Ishikawa (cell line): Measurements from ENCODE around the gene PKNOX2.

ENCODE experiments used
- CEBPB ChIP-seq: IDR thresholded peaks from 2 replicates; pipeline ENCODE4 v1.6.1; 2012
- CREB1 ChIP-seq: IDR thresholded peaks from 2 replicates; pipeline ENCODE4 v1.6.1; 2012; ENCODE audit warnings: low read depth
- EGR1 ChIP-seq: IDR thresholded peaks from 2 replicates; pipeline ENCODE4 v1.6.1; 2012
- EP300 ChIP-seq: IDR thresholded peaks from 2 replicates; pipeline ENCODE4 v1.6.1; 2012; ENCODE audit warnings: borderline replicate concordance
- NFIC ChIP-seq: IDR thresholded peaks from 2 replicates; pipeline ENCODE4 v1.6.1; 2012
- RAD21 ChIP-seq: IDR thresholded peaks from 2 replicates; pipeline ENCODE4 v1.6.1; 2012; ENCODE audit warnings: low read depth
- TAF1 ChIP-seq: IDR thresholded peaks from 2 replicates; pipeline ENCODE4 v1.6.1; 2012; ENCODE audit warnings: low read depth, mild to moderate bottlenecking
- TCF12 ChIP-seq: IDR thresholded peaks from 2 replicates; pipeline ENCODE4 v1.6.1; 2012; ENCODE audit warnings: low read depth
- TEAD4 ChIP-seq: IDR thresholded peaks from 2 replicates; pipeline ENCODE4 v1.6.1; 2012
- YY1 ChIP-seq: IDR thresholded peaks from 2 replicates; pipeline ENCODE4 v1.6.1; 2012; ENCODE audit warnings: low read depth
- TF ChIP-seq, protein P1 (sequence below): IDR thresholded peaks from 2 replicates; pipeline ENCODE4 v1.6.1; 2012
- TF ChIP-seq, protein P2 (sequence below): IDR thresholded peaks from 2 replicates; pipeline ENCODE4 v1.6.1; 2012; ENCODE audit warnings: low read depth, mild to moderate bottlenecking

DNA sequence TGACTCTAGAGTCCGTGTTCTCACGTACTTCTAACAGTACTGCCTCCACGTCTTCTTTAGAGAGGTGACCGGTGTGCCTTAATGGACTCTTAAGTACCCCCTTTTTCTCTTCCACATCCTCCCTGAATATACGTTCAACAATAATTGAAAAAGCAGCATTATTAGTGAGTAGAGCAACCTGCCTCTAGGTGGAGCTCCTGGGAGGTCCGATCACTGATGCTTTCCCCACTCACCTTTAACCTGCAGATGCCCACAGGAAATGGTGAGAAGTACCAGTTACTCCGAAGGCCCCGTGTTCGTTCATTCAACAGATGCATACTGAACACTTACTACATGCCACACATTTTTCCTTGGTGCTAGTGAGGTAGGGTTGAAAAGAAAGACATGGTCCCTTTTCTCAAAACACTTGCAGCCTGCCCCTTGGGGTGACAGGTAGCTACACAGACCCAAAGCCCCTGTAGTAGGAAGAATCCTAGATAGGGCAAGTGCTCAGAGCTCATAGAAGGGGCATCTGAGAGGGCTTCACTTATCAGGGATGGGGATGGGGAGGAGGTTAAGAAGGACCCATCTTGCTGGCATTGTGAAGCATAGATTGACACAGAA lies 258.8 kb downstream of the PKNOX2 start:
- TF ChIP-seq RAD21: peak; percentile 29; the same call in 1 of the 2 replicates
- TF ChIP-seq CREB1: no peak
- no peak for TF ChIP-seq EP300
- TF ChIP-seq TCF12: no peak
- no peak for TF ChIP-seq NFIC
- no peak for TF ChIP-seq CEBPB
- TF ChIP-seq, protein P1, sequence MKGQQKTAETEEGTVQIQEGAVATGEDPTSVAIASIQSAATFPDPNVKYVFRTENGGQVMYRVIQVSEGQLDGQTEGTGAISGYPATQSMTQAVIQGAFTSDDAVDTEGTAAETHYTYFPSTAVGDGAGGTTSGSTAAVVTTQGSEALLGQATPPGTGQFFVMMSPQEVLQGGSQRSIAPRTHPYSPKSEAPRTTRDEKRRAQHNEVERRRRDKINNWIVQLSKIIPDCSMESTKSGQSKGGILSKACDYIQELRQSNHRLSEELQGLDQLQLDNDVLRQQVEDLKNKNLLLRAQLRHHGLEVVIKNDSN: no peak
- TF ChIP-seq TAF1: no peak
- TF ChIP-seq YY1: no peak
- TF ChIP-seq, protein P2, sequence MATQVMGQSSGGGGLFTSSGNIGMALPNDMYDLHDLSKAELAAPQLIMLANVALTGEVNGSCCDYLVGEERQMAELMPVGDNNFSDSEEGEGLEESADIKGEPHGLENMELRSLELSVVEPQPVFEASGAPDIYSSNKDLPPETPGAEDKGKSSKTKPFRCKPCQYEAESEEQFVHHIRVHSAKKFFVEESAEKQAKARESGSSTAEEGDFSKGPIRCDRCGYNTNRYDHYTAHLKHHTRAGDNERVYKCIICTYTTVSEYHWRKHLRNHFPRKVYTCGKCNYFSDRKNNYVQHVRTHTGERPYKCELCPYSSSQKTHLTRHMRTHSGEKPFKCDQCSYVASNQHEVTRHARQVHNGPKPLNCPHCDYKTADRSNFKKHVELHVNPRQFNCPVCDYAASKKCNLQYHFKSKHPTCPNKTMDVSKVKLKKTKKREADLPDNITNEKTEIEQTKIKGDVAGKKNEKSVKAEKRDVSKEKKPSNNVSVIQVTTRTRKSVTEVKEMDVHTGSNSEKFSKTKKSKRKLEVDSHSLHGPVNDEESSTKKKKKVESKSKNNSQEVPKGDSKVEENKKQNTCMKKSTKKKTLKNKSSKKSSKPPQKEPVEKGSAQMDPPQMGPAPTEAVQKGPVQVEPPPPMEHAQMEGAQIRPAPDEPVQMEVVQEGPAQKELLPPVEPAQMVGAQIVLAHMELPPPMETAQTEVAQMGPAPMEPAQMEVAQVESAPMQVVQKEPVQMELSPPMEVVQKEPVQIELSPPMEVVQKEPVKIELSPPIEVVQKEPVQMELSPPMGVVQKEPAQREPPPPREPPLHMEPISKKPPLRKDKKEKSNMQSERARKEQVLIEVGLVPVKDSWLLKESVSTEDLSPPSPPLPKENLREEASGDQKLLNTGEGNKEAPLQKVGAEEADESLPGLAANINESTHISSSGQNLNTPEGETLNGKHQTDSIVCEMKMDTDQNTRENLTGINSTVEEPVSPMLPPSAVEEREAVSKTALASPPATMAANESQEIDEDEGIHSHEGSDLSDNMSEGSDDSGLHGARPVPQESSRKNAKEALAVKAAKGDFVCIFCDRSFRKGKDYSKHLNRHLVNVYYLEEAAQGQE: no peak
- TF ChIP-seq TEAD4: no peak
- TF ChIP-seq EGR1: no peak
